WERI-Rb-1 (cell line): Measurements from ENCODE around the gene CUEDC2.
A peak's percentile ranks its signal among the peaks of the same experiment; 100 is the strongest.

Experiments used
- DNase-seq: peaks from one replicate; pipeline ENCODE4 v3.0.0-alpha.2; 2020
- H3K27ac ChIP-seq: fragments of 250-450 bp; sonication (Bioruptor Pico); 2 replicates; pipeline ENCODE4 v1.5.1; 2020; ENCODE audit warnings: mild to moderate bottlenecking, moderate library complexity
- H3K27me3 ChIP-seq: fragments of 250-450 bp; sonication (Bioruptor Pico); 2 replicates; pipeline ENCODE4 v1.5.1; 2021; ENCODE audit warnings: mild to moderate bottlenecking, low read depth, moderate library complexity; ENCODE audit not compliant: insufficient read depth, severe bottlenecking
- H3K36me3 ChIP-seq: fragments of 250-450 bp; sonication (Bioruptor Pico); 2 replicates; pipeline ENCODE4 v1.5.1; 2020; ENCODE audit warnings: mild to moderate bottlenecking, moderate library complexity
- H3K4me3 ChIP-seq: 2 replicates; pipeline ENCODE4 v1.5.1; 2011; ENCODE audit warnings: low read depth, mild to moderate bottlenecking, control low read depth, low read length
- H3K9me3 ChIP-seq: fragments of 250-450 bp; sonication (Bioruptor Pico); 2 replicates; pipeline ENCODE4 v1.5.1; 2021; ENCODE audit warnings: mild to moderate bottlenecking, moderate library complexity; ENCODE audit not compliant: severe bottlenecking
- TF ChIP-seq, protein P1 (sequence below): IDR thresholded peaks from 2 replicates; pipeline ENCODE4 v1.5.1; 2011; ENCODE audit warnings: low read depth, mild to moderate bottlenecking, control low read depth, inconsistent platforms, low read length

The CUEDC2 gene

DNA sequence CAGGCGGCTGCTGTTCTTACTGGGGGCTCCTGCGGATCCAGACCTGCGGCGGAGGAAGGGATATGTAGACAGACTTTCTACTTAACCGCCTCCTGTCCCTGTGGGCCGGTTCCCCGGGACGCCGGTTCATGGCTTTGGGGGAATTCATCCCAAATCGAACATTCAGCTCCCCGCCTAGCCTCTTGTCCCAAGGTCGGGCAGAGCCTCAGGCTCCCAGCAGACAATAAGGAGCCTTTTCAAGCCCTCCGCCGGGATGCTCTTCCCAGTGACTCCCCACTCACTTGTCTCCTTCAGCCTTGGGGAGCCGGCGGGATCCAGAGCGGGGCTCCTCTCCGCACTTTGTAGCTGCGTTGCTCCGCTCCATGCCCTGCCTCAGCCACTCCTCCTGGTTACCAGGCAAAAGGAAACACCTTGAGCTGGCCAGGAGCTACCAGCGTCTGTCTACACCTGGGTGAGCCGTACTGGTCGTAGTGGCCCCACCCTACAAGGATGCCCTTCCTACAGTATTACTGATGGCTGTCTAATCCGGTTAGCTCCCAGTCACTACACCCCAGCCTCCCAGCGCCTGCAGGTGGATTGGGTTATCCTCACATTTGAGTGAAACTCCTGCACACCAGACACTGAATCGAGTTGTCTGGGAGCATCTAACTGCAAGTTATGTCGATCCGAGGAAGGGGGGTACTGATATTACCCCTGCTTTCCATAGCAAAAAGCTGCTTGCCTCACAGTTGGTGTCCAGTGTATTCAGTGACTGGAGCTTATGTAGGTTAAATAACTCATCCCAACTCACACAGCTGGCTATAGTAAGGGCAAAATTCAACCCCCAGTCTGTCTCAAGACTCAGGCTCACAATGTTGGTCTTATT is 19.0 kb upstream of the CUEDC2 start, which contains the start of gene C10orf95:
Gene C10orf95 (minus strand): TSS at position 439 of the 865 bp plus-strand sequence. CDS start 450 bp downstream, outside the sequence.
- peak; percentile 80 for DNase-seq
- peak within 1 kb of the TSS; percentile 95 for H3K27ac ChIP-seq
- H3K4me3 ChIP-seq, result peak within 1 kb of the TSS; percentile 73
- no peaks in the 10 kb centered on the region for H3K9me3 ChIP-seq
- peaks cover 15% of the 10 kb centered on the region for H3K36me3 ChIP-seq
- no peaks in the 10 kb centered on the region for H3K27me3 ChIP-seq
- TF ChIP-seq, protein P1, sequence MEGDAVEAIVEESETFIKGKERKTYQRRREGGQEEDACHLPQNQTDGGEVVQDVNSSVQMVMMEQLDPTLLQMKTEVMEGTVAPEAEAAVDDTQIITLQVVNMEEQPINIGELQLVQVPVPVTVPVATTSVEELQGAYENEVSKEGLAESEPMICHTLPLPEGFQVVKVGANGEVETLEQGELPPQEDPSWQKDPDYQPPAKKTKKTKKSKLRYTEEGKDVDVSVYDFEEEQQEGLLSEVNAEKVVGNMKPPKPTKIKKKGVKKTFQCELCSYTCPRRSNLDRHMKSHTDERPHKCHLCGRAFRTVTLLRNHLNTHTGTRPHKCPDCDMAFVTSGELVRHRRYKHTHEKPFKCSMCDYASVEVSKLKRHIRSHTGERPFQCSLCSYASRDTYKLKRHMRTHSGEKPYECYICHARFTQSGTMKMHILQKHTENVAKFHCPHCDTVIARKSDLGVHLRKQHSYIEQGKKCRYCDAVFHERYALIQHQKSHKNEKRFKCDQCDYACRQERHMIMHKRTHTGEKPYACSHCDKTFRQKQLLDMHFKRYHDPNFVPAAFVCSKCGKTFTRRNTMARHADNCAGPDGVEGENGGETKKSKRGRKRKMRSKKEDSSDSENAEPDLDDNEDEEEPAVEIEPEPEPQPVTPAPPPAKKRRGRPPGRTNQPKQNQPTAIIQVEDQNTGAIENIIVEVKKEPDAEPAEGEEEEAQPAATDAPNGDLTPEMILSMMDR, result no peak

DNA sequence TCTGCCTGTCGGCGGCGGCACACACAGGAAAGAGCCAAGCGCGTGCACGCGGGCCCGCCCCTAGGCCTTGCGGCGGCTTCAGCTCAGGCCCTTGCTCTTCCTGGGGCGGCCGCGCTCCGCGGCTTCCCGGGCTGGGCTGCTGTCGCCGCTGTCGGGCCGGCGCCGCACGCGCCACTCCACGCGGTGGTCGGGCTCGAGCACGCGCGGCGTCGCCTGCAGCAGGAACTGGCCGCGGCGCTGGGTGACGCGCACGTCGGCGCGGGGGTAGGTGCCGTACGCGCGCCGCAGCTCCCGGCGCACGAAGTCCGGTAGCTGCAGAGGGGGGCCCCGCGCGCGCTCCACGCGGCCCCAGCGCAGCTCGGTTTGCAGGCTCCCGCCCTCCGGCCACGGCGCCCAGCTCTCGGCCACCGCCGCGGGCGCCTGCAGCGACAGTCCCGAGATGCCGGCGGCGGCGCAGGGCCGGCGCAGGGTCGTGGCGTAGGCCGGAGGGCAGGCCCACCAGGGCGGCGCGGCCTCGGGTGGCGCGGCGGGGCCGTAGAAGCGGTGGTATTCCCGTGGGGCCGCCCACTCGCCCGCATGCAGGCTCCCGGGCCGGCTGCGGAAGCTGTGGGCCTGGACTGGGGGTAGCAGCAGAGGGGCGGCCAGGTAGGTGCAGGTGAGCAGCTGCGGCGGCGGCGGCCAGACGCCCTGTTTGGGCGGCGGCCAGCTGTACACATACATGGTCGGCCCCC is 18.2 kb upstream of the CUEDC2 start:
- TF ChIP-seq, protein P1, result no peak
- H3K4me3 ChIP-seq, result peak overlapping the region; percentile 73
- peak overlapping the region; percentile 95 for H3K27ac ChIP-seq
- H3K27me3 ChIP-seq, result no peaks in the 10 kb centered on the region
- H3K9me3 ChIP-seq, result no peaks in the 10 kb centered on the region
- peak; percentile 85 for DNase-seq
- H3K36me3 ChIP-seq, result peaks cover 15% of the 10 kb centered on the region

DNA sequence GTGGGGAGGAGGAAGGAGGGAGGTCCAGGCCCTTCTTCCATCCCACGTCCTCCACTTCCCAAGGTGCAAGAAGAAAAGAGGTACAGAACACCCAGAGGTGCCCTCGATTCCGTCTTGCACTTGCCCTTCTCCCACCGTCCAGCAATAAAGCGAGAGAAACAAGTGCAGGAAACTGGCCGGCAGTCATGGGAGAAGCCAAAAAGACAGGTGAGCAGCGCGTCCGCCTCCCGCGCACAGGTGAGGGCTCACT is 17.7 kb upstream of the CUEDC2 start:
- Histone ChIP-seq H3K9me3 (no peaks in the 10 kb centered on the region), H3K4me3 (peak overlapping the region; percentile 72), H3K27ac (peak overlapping the region; percentile 95), H3K36me3 (peaks cover 12% of the 10 kb centered on the region), H3K27me3 (no peaks in the 10 kb centered on the region)
- DNase-seq, result no peak
- TF ChIP-seq, protein P1, result no peak

DNA sequence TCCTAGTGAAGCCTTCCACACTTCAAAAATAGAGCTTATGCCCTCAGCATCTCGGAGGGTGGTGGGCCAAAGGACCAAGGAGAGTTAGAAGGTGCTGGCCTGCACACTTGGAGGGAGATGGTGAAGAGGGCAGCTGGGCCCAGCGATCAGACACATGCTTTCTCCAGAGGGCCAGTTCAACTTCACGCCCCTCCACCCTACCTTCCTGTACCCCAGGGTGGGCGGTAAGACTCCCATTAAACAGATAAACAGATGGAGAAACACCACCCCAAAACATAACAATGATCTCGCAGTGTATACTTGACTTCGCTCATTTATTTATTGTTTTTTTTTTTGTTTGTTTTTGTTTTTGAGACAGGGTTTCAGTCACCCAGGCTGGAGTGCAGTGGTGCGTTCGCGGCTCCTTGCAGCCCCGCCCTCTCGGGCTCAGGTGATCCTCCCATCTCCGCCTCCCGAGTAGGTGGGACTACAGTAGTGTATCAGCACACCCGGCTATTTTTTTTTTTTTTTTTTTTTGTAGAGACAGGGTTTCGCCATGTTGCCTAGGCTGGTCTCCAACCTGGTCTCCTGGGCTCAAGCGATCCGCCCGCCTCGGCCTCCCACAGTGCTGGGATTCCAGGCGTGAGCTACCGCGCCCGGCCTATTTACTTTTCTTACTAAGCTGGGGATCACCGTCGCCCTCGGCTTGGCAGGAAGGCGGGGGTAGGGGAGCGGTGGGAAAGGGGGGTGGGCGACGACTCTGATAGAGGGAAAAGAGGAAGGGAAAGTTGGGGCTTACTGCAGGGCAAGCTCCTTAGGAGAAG is 17.1 kb upstream of the CUEDC2 start:
- peaks cover 12% of the 10 kb centered on the region for H3K36me3 ChIP-seq
- DNase-seq, result peak; percentile 83
- H3K9me3 ChIP-seq, result no peaks in the 10 kb centered on the region

DNA sequence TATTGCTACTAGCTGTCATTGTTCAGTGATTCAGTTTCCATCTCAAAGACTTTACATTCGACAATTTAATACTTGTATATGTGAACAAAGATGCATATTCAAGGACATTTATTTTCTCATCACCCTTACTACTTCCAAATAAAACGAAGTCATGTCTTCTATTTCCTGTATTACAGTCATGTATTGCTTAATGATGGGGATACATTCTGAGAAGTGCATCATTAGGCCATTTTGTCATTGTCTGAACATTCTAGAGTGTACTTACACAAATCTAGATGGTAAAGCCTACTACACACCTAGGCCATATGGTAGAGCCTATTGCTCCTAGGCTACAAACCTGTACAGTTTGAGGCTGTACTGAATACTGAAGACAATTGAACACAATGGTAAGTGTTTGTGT is 12.5 kb upstream of the CUEDC2 start:
- TF ChIP-seq, protein P1, result no peak
- Histone ChIP-seq H3K27ac (no peak overlapping the region), H3K4me3 (no peak overlapping the region), H3K9me3 (no peaks in the 10 kb centered on the region), H3K27me3 (no peaks in the 10 kb centered on the region), H3K36me3 (no peaks in the 10 kb centered on the region)
- DNase-seq, result no peak

More for the DNA sequence above, 17.1 kb upstream of the CUEDC2 start:
- H3K27ac ChIP-seq, result peak overlapping the region; percentile 95
- peak overlapping the region; percentile 72 for H3K4me3 ChIP-seq
- TF ChIP-seq, protein P1, result no peak
- H3K27me3 ChIP-seq, result no peaks in the 10 kb centered on the region
